Stimulated activated memory B cell treated with anti-CD40 and anti-IgM and Interleukin-4, amounts not matched to agents 10 μg/mL and 1 μg/mL and 100 μg/mL, for 72 hours (primary cell): ENCODE measurements around the gene CYB5RL.
"Not testable (repeated sequence)": the region's sequence is repeated elsewhere in the genome, so short reads cannot be mapped to it uniquely, and the experiment has no call there.

Experiments used
- ATAC-seq: fragments of 150-1000 bp; cut with Tn5 transposase; 2 replicates; pipeline ENCODE4 v1.10.0; 2021
- H3K27ac Mint-ChIP-seq: one replicate; pipeline ENCODE4 v1.8.0; 2022; ENCODE audit warnings: mild to moderate bottlenecking, mixed read lengths
- H3K27me3 Mint-ChIP-seq: one replicate; pipeline ENCODE4 v1.8.0; 2022; ENCODE audit warnings: mixed read lengths
- H3K36me3 Mint-ChIP-seq: one replicate; pipeline ENCODE4 v1.8.0; 2022; ENCODE audit warnings: mixed read lengths
- H3K4me1 Mint-ChIP-seq: one replicate; pipeline ENCODE4 v1.8.0; 2022; ENCODE audit warnings: mixed read lengths
- H3K4me3 Mint-ChIP-seq: one replicate; pipeline ENCODE4 v1.8.0; 2022; ENCODE audit warnings: mild to moderate bottlenecking, moderate library complexity, mixed read lengths
- H3K9me3 Mint-ChIP-seq: one replicate; pipeline ENCODE4 v1.8.0; 2022; ENCODE audit warnings: mixed read lengths

The CYB5RL gene

GRCh38 chr1:54177726-54178125, 22.1 kb downstream of the CYB5RL start:
- H3K27ac Mint-ChIP-seq = no peak overlapping the region
- no peaks in the 10 kb centered on the region for H3K9me3 Mint-ChIP-seq
- H3K4me3 Mint-ChIP-seq = no peak overlapping the region
- H3K4me1 Mint-ChIP-seq = no peaks in the 10 kb centered on the region
- ATAC-seq = no peak
- peaks cover 25% of the 10 kb centered on the region for H3K36me3 Mint-ChIP-seq
- H3K27me3 Mint-ChIP-seq = no peaks in the 10 kb centered on the region

GRCh38 chr1:54176621-54177327, 23.1 kb downstream of the CYB5RL start:
- Mint-ChIP-seq H3K4me1 (no peaks in the 10 kb centered on the region), H3K4me3 (no peak overlapping the region), H3K9me3 (no peaks in the 10 kb centered on the region), H3K36me3 (peaks cover 27% of the 10 kb centered on the region), H3K27me3 (no peaks in the 10 kb centered on the region), H3K27ac (no peak overlapping the region)
- no peak for ATAC-seq

- H3K27me3 Mint-ChIP-seq = no peaks in the 10 kb centered on the region
- H3K9me3 Mint-ChIP-seq = no peaks in the 10 kb centered on the region
- H3K4me1 Mint-ChIP-seq = no peaks in the 10 kb centered on the region
- H3K27ac Mint-ChIP-seq = no peak overlapping the region
- no peak for ATAC-seq
- no peak overlapping the region for H3K4me3 Mint-ChIP-seq
- peaks cover 21% of the 10 kb centered on the region for H3K36me3 Mint-ChIP-seq
These were observed 25.7 kb downstream of the CYB5RL start for GRCh38 chr1:54174106-54174505.

- no peak for ATAC-seq
- Mint-ChIP-seq H3K36me3 (peaks cover 17% of the 10 kb centered on the region), H3K4me3 (no peak overlapping the region), H3K9me3 (no peaks in the 10 kb centered on the region), H3K4me1 (no peaks in the 10 kb centered on the region), H3K27me3 (no peaks in the 10 kb centered on the region), H3K27ac (no peak overlapping the region)
These were observed 26.1 kb downstream of the CYB5RL start for GRCh38 chr1:54173681-54174080.

- H3K4me1 Mint-ChIP-seq = no peaks in the 10 kb centered on the region
- H3K27ac Mint-ChIP-seq = no peak overlapping the region
- H3K27me3 Mint-ChIP-seq = no peaks in the 10 kb centered on the region
- H3K9me3 Mint-ChIP-seq = no peaks in the 10 kb centered on the region
- H3K36me3 Mint-ChIP-seq = peaks cover 12% of the 10 kb centered on the region
- no peak for ATAC-seq
- no peak overlapping the region for H3K4me3 Mint-ChIP-seq
These were observed 26.9 kb downstream of the CYB5RL start for GRCh38 chr1:54172614-54173599.

- Mint-ChIP-seq H3K27ac (no peak overlapping the region), H3K36me3 (peaks cover 11% of the 10 kb centered on the region)
These were observed 28.2 kb downstream of the CYB5RL start for GRCh38 chr1:54171606-54172005.

GRCh38 chr1:54171016-54171415, 28.8 kb downstream of the CYB5RL start:
- Mint-ChIP-seq H3K9me3 (no peaks in the 10 kb centered on the region), H3K4me1 (no peaks in the 10 kb centered on the region), H3K27me3 (no peaks in the 10 kb centered on the region), H3K4me3 (no peak overlapping the region), H3K27ac (no peak overlapping the region), H3K36me3 (peaks cover 11% of the 10 kb centered on the region)
- ATAC-seq = no peak

More at GRCh38 chr1:54171606-54172005, 28.2 kb downstream of the CYB5RL start:
- Mint-ChIP-seq H3K27me3 (no peaks in the 10 kb centered on the region), H3K4me1 (no peaks in the 10 kb centered on the region), H3K4me3 (no peak overlapping the region), H3K9me3 (no peaks in the 10 kb centered on the region)
- no peak for ATAC-seq

GRCh38 chr1:54169068-54169467, 30.8 kb downstream of the CYB5RL start:
- Mint-ChIP-seq H3K36me3 (peaks cover 11% of the 10 kb centered on the region), H3K27me3 (no peaks in the 10 kb centered on the region), H3K4me1 (no peaks in the 10 kb centered on the region), H3K27ac (no peak overlapping the region), H3K9me3 (no peaks in the 10 kb centered on the region), H3K4me3 (no peak overlapping the region)
- no peak for ATAC-seq

- ATAC-seq = no peak
- Mint-ChIP-seq H3K27ac (no peak overlapping the region), H3K36me3 (peaks cover 11% of the 10 kb centered on the region), H3K9me3 (no peaks in the 10 kb centered on the region), H3K4me3 (no peak overlapping the region), H3K4me1 (no peaks in the 10 kb centered on the region), H3K27me3 (no peaks in the 10 kb centered on the region)
These were observed 31.4 kb downstream of the CYB5RL start for GRCh38 chr1:54168206-54168965.

GRCh38 chr1:54167422-54168139, 32.2 kb downstream of the CYB5RL start:
- Mint-ChIP-seq H3K4me3 (no peak overlapping the region), H3K9me3 (no peaks in the 10 kb centered on the region), H3K27me3 (no peaks in the 10 kb centered on the region), H3K27ac (no peak overlapping the region), H3K4me1 (no peaks in the 10 kb centered on the region), H3K36me3 (peaks cover 8% of the 10 kb centered on the region)
- ATAC-seq = no peak

- not testable (repeated sequence) for H3K27ac Mint-ChIP-seq, H3K4me1 Mint-ChIP-seq, H3K4me3 Mint-ChIP-seq, H3K36me3 Mint-ChIP-seq, H3K9me3 Mint-ChIP-seq, H3K27me3 Mint-ChIP-seq, ATAC-seq
These were observed 33.5 kb downstream of the CYB5RL start for GRCh38 chr1:54166357-54166756.

- H3K27me3 Mint-ChIP-seq = no peaks in the 10 kb centered on the region
- no peaks in the 10 kb centered on the region for H3K4me1 Mint-ChIP-seq
- no peaks in the 10 kb centered on the region for H3K36me3 Mint-ChIP-seq
- no peak overlapping the region for H3K4me3 Mint-ChIP-seq
- H3K9me3 Mint-ChIP-seq = no peaks in the 10 kb centered on the region
- H3K27ac Mint-ChIP-seq = no peak overlapping the region
- no peak for ATAC-seq
These were observed 34.7 kb downstream of the CYB5RL start for GRCh38 chr1:54165146-54165545.

- Mint-ChIP-seq H3K9me3 (no peaks in the 10 kb centered on the region), H3K27me3 (no peaks in the 10 kb centered on the region), H3K4me1 (no peaks in the 10 kb centered on the region), H3K27ac (no peak overlapping the region), H3K4me3 (no peak overlapping the region), H3K36me3 (no peaks in the 10 kb centered on the region)
- ATAC-seq = no peak
These were observed 36.3 kb downstream of the CYB5RL start for GRCh38 chr1:54163573-54163972.

- Mint-ChIP-seq H3K9me3 (no peaks in the 10 kb centered on the region), H3K27me3 (no peaks in the 10 kb centered on the region), H3K4me1 (no peaks in the 10 kb centered on the region), H3K27ac (no peak overlapping the region), H3K36me3 (no peaks in the 10 kb centered on the region), H3K4me3 (no peak overlapping the region)
- ATAC-seq = no peak
These were observed 36.8 kb downstream of the CYB5RL start for GRCh38 chr1:54163051-54163450.
